NCI-H2227 treated with DMSO at 0.1 percent for 48 hours (cell line): Measurements from ENCODE around the gene ALOX15.
A peak's percentile ranks its signal among the peaks of the same experiment; 100 is the strongest.
"Not testable (repeated sequence)": the region's sequence is repeated elsewhere in the genome, so short reads cannot be mapped to it uniquely, and the experiment has no call there.

ENCODE experiments used
- DNase-seq: peaks from one replicate; lab custom pipeline; 2025; lab: John Stamatoyannopoulos, UW

The ALOX15 gene

DNA sequence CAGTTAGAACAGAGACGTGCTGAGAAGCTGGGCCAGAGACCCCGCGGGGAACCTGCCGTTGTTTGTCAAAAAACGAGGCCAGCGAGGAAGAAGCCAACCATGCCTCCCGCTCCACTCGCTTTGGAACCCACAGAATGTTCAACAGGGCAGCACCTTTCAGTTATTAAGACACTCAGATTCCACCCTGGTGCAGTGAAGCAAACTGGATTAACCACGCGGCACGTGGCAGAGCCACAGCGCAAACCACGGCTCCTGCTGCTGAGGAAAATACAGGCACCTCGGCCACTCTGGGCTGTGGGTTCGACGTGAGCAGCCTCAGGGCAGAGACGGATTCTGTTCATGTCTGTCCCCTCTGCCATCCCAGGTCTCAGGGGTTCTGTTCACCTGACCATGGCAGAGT lies 24.4 kb downstream of the ALOX15 start:
- no peak for DNase-seq

DNA sequence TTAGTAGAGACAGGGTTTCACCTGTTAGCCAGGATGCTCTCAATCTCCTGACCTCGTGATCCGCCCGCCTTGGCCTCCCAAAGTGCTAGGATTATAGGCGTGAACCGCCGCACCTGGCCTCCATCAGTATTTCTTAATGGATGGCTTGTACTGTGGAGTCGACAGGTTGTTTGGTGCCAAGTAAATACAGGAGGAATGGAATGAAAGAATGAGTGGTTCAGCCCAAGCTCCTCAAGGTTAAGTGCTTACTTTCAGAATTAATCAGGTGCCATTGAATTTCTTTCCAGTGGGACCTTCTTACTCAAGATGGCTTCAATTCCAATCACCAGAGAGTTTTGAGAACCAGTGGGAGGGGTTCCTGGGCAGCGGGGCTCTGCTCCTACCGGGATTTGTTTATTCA lies 25.0 kb downstream of the ALOX15 start:
- no peak for DNase-seq

DNA sequence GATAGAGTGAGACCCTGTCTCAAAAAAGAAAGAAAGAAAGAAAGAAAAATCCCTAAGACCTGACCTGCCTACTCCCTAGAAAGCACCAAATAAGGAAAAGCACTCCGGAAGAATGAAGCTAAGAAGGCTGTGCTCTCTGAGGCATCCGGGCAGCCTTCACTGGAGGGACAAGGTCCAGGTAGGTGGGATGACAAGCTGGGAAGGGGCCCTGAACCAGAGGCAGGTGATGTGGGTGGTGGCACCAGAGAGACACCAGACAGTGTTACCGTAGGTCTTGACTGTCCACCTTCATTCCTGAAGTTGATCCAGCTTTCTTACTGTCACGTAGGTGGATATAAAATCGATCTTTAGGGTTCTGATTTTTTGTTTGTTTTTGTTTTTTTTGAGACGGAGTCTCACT lies 30.8 kb downstream of the ALOX15 start:
- DNase-seq: no peak

DNA sequence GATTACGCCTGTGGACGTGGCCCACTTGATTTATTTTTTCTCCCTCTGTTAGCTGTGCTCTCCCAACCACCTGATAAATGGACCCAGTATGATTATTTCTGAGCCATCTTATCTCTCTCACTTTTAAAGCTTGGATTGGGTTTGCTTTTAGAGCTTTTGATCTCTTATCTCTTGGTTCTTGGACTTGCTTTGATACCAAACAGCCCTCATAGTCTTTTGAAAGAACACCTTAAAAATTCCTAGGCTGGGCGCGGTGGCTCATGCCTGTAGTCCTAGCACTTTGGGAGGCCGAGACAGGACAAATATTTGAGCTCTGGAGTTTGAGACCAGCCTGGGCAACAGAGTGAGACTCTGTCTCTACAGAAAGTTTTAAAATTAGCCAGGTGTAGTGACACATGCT lies 31.3 kb downstream of the ALOX15 start:
- DNase-seq: no peak

DNA sequence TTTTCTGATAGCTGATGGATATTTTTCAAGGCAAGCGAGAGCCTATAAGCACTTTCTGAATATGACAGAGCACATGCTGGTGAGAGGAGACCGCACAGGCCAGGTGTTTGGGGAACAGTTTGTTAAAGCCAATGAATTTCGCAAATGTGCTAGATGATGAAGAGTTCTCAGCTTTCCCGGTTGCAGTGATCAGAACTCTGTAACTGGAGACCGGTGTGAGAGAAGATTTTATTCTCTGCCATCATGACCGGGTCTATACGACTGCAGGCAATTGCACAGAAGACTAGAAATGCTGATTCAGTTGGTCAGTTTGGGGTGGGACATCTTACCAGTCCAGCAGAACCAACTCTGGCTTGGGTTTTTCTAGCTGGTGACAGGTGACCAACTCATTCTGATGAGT lies 31.7 kb downstream of the ALOX15 start:
- DNase-seq: no peak

DNA sequence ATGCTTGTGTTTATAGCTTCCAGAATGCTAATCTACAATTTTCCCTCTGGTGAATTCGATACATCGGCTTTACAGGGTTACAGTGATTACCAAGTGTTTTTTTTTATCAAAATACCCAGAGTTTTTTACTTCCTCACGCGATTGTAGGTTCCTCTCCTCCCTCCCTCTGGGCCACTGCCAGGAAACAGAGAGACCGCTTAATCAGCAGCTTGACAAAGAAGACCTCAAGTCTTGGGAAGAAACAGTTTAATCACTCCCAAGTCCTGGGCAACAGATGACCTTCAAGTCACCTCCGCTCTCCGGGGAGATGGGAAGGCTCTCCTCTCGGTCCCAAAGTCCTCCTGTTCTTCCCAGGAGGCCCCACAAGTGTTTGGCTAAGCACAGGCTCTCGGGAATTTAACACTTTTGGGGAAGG lies 33.7 kb downstream of the ALOX15 start:
- DNase-seq: no peak

DNA sequence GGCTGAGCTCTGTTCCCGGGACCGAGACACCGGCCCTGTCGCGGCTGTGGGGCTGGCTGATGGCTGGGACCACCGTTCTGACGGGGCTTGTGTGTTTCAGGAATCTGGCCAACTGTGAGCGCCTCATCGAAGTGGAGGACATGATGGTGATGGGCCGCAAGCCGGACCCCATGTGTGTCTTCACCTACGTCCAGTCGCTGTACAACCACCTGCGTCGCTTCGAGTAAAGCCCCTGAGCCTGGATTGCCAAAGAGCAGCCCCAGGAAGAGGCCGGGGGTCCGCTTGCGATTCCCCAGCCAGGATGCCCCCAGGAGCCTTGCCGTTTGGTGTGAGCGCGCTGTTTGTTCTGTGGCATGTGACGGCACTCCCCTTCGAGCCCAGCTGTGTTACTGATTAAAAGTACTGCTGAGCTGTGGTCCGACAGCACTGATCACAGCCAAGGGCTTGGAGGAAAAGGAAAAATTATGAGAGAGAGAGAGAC lies 34.2 kb downstream of the ALOX15 start:
- DNase-seq: no peak

DNA sequence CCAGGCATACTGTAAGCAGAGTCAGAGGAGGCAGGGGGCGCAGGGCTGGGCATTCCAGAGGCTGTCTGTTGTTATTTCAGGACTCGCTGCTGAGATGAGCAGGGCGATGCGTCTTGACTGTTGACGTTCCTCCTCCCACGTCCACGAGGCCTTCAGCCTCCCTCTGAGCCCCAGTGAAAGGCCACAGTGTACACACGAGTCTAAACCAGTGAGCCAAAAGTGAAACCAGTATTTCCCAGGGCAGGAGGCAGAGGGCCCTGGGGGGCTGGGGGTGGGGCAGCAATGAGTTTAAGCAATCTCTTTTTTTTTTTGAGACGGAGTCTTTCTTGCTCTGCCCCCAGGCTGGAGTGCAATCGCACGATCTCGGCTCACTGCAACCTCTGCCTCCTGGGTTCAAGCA lies 35.7 kb downstream of the ALOX15 start:
- DNase-seq: no peak

DNA sequence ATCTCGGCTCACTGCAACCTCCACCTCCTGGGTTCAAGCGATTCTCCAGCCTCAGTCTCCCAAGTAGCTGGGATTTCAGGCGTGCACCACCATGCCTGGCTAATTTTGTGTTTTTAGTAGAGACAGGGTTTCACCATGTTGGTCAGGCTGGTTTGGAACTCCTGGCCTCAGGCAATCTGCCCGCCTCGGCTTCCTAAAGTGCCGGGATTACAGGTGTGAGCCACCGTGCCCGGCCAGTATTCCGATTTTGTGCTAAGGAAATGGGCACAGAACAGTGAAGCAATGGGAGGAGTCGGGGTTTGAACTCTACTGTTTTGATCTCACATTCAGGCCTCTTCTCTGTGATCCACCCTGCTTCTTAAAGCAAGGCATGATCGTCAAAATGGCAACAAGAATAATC lies 36.7 kb downstream of the ALOX15 start:
- not testable (repeated sequence) for DNase-seq

DNA sequence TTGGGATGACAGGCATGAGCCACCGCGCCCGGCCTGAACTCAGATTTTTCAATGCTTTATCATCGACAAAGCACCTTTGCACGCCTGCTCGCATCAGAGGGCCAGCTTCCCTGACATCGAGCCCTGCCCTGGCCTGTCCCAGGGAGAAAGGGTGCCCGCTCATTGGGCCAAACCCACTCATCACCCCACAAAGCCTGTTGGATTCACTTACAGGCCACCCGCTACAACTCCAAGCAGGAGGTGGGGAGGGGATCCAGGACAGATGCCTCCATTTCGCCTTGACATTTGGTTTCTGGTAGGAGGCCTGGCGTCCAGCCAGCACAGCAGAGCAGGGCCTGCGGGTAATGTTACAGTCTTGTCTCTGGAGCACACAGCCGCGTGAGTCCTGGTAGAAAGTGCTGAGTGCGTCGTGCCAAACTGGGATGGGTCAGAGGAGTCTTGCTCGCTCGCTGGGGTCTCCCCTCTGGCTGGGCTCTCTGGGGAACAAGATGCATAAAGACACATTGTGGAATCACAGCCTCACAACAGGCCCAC lies 37.3 kb downstream of the ALOX15 start:
- DNase-seq: peak; percentile 24

DNA sequence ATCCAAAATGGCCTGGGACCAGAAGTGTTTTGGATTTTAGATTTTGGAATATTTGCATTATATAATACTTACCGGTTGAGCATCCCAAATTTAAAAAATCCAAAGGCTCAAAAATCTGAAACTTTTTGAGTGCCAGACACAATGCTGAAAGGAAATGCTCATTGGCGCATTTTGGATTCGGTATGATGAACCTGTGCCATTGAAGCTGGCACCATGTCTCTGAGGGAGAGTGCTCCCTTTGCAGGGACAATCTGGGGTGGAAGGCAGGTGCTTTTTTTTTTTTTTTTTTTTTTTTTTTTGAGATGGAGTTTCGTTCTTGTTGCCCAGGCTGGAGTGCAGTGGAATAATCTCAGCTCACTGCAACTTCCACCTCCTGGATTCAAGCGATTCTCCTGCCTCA lies 39.4 kb downstream of the ALOX15 start:
- DNase-seq: no peak

DNA sequence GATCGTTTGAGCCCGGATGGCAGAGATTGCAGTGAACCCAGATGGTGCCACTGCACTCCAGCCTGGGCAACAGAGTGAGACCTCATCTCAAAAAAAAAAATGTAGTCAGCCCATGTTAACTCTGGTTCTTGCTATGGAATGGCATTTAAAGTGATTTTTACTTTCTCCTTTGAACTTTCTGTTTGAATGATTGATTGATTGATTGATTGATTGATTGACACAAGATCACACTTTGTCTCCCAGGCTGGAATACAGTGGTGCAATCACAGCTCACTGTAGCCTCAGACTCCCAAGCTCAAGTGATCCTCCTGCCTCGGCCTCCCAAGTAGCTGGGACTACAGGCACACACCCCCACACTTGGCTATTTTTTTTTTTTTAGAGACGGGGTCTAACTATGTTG lies 40.2 kb downstream of the ALOX15 start:
- DNase-seq: no peak

DNA sequence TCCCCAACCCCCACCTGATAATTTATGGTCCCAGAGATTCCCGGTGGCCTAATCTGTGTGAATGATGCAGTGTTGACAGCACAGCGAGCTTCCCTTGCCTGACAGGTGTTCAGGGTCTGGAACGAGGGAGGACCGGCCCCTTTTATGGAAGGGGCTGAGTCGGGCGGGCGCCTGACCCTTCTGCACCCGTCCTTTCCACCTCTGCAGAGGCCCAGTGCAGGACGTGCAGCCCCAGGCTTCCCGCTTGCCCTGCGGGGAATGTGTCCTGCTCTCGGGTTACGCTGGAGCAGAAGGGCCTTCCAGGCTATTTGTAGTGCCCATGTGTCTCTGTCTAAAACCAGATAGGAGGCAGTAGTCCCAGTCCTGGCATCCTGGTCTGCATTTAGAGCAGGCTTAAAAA lies 40.9 kb downstream of the ALOX15 start:
- DNase-seq: no peak

DNA sequence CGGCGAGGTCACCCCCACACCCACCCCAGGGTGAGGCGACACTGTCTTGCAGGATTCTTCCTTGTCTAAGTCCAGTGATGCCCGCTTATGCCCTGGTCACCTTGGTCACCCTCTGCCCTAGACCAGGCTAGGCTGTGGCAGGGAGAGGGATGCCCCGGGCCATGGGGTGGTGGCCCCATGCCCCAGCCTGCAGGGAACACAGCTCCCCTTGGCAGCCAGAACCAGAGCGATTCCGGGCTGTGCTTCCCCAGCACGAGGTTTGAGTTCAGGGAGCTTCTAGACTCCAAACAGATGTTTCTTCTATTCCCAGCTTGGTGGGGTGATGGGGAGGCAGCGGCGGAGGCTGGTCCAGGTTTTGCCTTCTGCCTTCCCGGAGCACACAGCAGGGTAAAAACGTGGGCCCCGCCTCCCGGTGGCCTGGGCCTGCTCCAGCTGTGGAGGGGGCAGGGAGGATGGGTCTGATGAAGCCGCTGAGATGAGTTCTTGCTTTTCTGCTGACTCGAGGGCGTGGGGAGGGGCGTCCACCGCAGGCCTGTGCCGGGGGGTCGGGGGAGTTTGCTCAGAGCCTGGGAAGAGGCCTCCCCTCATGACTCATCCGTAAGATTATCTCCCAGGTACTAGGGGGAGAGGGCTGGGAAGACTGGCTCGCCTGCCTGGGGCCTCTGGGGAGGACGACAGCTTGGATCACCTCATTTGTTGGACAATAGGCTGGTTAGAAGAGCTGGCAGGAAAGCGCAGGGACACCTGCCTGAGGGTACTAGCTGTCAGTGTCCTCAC lies 41.8 kb downstream of the ALOX15 start:
- peak; percentile 46 for DNase-seq

DNA sequence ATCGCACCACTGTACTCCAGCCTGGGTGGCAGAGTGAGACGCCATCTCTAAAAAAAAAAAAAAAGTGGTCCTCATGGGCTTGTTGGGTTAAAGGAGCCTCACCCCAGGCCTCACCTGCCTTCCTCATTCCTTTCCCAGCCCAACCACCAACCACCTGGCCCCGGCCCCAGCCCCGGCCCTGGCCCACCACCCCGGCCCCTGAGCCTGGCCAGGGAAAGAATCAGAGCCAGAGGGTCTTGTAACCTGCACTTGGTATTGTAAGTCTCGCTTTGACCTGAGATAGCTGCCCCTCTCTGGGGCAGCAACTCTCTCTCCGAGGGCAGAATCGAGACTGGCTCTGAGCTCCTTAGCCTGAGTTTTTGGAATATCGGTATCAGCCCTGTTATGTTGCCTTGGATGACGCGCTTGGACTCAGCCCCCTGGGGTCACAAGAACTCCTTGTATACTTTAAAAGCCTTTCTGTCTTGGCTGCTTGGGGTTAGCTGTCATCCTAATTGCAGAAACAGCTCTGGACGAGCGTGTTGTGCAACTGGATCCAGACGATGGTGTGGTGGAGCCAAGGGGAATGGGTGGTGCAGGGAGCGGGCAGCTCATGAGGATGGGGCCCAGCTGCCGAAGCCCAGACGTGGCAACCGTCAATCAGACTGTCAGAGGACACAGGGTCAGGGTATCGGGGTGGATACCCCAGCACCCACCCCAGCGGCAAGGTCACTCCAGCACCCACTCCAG lies 42.5 kb downstream of the ALOX15 start:
- DNase-seq: no peak

DNA sequence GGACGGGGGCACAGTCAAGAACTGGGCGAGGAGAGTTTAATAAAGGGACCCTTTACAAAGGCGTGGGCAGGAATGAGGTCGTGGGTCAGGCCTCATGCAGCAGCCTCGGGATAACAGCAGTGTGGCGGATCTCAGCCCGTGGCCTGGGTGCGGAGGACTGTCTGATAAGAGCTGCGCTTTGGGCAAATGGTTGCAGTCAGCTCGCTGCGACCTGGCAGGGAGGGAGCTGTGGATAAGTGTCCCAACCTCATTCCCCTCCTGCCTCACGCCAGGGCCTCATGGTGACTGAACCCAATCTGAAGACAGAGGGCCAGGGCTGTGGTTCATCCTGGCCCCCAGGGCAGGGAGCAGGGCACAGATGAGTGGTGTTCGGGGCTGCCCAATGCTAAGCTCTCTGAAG lies 43.5 kb downstream of the ALOX15 start:
- DNase-seq: no peak

DNA sequence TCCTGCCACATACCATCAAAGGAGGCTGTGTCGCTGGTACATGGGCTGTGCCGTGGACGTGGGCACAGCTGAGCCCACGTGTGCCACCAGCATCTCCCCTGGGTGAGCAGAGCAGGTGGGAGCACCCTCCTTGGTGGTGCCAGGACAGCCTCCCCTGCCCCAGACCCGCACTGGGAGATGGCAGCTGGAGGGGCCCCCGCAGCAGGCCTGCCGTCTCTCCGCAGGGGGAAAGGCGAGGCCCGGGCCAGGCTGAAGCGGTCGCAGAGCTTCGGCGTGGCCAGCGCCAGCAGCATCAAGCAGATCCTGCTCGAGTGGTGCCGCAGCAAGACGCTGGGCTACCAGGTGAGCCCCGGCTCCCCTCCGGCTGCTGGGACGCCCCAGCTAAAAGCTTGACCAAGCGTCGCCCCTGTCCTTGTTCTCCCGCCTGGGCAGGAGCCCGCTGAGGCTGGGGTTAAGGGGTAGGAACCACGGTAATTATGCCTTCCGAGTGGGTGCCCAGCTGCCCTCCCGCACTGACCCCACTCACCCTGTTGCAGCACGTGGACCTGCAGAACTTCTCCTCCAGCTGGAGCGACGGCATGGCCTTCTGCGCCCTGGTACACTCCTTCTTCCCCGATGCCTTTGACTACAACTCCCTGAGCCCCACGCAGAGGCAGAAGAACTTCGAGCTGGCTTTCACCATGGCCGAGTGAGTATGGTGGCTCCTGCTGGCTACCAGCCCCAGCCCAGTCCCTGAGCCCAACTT lies 44.7 kb downstream of the ALOX15 start:
- no peak for DNase-seq

DNA sequence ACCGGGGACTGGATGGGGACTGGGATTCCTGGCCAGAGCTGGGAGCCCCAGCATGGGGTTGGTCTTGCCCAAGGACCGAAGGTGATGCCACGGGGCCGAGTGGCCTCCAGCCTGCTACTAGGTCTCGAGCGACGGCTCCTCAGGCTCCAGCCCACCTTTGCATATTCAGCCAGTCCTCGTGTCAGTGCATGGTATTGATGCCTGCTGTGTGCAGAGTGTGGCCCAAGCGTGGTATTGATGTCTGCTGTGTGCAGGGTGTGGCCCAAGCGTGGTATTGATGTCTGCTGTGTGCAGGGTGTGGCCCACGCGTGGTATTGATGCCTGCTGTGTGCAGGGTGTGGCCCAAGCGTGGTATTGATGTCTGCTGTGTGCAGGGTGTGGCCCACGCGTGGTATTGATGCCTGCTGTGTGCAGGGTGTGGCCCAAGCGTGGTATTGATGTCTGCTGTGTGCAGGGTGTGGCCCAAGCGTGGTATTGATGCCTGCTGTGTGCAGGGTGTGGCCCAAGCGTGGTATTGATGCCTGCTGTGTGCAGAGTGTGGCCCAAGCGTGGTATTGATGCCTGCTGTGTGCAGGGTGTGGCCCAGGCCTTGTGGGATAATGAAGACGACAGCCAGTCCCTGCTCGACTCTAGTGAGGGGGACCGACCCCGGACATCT lies 45.7 kb downstream of the ALOX15 start:
- not testable (repeated sequence) for DNase-seq

DNA sequence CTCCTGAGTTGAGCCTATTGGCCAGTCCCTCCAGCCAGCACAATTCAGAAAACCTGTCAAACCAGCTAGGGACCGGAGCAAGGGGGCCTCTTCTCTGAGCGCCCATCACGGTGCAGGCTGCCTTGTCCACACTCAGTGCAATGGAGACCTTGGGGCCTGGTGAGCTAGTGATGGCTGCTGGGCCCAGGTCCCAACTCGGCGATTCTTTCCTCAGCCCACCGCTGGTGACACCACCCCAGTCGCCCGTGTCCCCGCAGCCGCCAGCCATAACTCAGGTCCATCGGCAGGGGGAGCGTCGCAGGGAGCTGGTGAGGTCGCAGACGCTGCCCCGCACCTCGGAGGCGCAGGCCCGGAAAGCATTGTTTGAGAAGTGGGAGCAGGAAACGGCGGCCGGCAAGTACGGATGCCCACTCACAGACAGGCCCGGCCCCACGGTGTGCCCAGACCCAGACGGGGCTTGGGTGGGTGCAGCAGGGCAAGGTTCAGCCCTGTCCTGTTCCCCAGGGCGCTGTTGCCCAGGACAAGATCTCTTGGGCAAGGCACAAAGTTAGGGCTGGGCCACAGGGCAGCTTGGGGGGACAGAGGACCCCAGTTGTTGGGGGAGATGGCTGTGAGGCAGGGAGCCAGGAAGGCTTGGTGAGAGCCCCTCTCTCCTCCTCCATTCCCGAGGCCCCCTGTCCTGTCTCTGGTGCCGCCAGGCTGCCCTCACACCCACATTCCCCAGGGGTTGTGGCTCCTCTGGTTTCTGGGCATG lies 46.4 kb downstream of the ALOX15 start:
- no peak for DNase-seq

DNA sequence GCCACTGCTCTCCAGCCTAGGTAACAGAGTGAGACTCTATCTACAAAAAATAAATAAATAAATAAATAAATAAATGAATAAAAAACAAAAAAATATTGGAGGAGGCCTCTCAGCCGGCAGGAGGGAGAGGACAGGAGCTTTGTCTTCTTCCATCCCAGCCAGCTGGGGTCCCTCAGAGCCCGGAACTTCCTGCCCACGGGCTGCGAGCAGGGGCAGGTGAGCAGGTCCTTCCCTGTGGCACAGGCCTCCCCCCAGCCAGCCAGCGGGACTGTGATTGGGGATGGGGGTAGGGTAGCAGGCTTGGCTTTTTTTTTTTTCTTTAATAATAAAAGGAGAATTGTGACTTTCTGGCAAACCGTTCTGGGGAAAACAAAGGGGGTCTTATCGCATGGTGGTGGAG lies 47.1 kb downstream of the ALOX15 start:
- DNase-seq: no peak

DNA sequence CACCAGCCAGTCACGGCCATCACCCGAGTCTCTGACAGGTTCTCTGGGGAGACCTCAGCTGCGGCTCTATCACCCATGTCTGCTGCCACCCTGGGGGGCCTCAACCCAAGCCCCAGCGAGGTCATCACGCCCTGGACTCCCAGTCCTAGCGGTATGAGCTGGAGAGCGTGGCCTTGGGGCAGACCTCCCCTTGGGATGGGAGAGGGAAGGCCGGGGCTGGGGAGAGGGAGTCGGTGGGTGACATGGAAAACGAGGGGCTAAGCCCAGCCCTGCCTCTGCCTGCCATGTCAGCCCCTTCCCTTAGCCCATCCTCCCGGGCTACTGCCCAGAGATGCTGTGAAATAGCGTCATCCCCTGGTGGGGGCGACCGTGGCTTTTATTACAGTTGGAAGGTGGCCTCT lies 48.5 kb downstream of the ALOX15 start:
- DNase-seq: no peak
